HepG2 (cell line): ENCODE measurements around the gene OR7G3. TPM values are rescaled to one million over a fixed set of nuclear protein-coding genes. Genes with fewer than 3 reads are reported as not detected.

ENCODE experiments used
- ATAC-seq: fragments of 200-7000 bp; cut with Tn5 transposase; 3 replicates; pipeline ENCODE4 v1.9.1; 2020; ENCODE audit warnings: mild to moderate bottlenecking, moderate library complexity
- BruUV-seq: library from RNA; stranded (reverse); fragments of 400-500 nt; replicated peaks from 2 replicates; lab custom pipeline; 2021; lab: Mats Ljungman, UMichigan
- CTCF ChIA-PET: fragments of 300-600 bp; formaldehyde crosslinking; extraction: SDS; loops from one replicate; lab custom pipeline; 2021; ENCODE audit warnings: low total read pairs, inconsistent platforms, low intra/inter-chr PET ratio; lab: Yijun Ruan, JAX
- POLR2A ChIA-PET: fragments of 350-600 bp; sonication (Branson Sonifier 250); formaldehyde crosslinking; loops from one replicate; lab custom pipeline; 2020; ENCODE audit warnings: antibody characterized with exemption, inconsistent platforms; lab: Yijun Ruan, JAX
- DNase-seq: peaks from one replicate; pipeline ENCODE4 v3.0.0-alpha.2; 2015; ENCODE audit warnings: low spot score
- FAIRE-seq: peaks from 3 replicates; lab custom pipeline; 2011; peaks lifted over from hg19 to GRCh38; lab: Jason Lieb, UNC
- H2AFZ ChIP-seq: one replicate; pipeline ENCODE4 v1.6.1; 2011; ENCODE audit warnings: low read length, inconsistent platforms
- H3K27ac ChIP-seq: fragments of 300-600 bp; 3 replicates; pipeline ENCODE4 v1.8.0; 2011; ENCODE audit warnings: mixed run types, mild to moderate bottlenecking, mixed read lengths, low read length, inconsistent platforms; ENCODE audit not compliant: insufficient read depth; ENCODE audit errors: extremely low read length
- H3K27me3 ChIP-seq, 2 experiments: fragments of 200-600 bp in 1 of 2; 2 replicates in 1 of 2; 3 replicates in 1 of 2; pipeline versions ENCODE4 v1.6.0 to v1.8.0; 2011; ENCODE audit warnings: low read length in 2 of 2, mild to moderate bottlenecking in 2 of 2, moderate library complexity in 2 of 2, inconsistent platforms in 1 of 2; ENCODE audit not compliant: insufficient read depth in 2 of 2, control insufficient read depth in 1 of 2
- H3K36me3 ChIP-seq, 2 experiments: fragments of 200-600 bp in 1 of 2; replicated peaks in 1 of 2; 2 replicates in 1 of 2; 3 replicates in 1 of 2; pipeline versions ENCODE4 v1.5.1 to v1.8.0; 2011; ENCODE audit warnings: low read length in 2 of 2, inconsistent platforms in 1 of 2; ENCODE audit not compliant: insufficient read depth in 2 of 2, control insufficient read depth in 1 of 2
- H3K4me1 ChIP-seq: 2 replicates; pipeline ENCODE4 v1.5.1; 2012; ENCODE audit warnings: low read length, inconsistent platforms; ENCODE audit not compliant: insufficient read depth
- H3K4me2 ChIP-seq: 2 replicates; pipeline ENCODE4 v1.6.0; 2011; ENCODE audit warnings: low read depth, low read length, inconsistent platforms
- H3K4me3 ChIP-seq, 3 experiments: fragments of 200-600 bp in 1 of 3; sonication (generic), shearing (Covaris generic) in 1 of 3; replicated peaks in 1 of 3; 2 replicates each; pipeline ENCODE4 v1.5.1; 2011 to 2016; ENCODE audit warnings: low read length in 3 of 3, inconsistent platforms in 2 of 3, low read depth in 2 of 3, mild to moderate bottlenecking in 2 of 3, control low read depth in 1 of 3, mixed read lengths in 1 of 3; ENCODE audit not compliant: insufficient read depth in 1 of 3
- H3K79me2 ChIP-seq: one replicate; pipeline ENCODE4 v1.6.1; 2011; ENCODE audit warnings: low read length, inconsistent platforms; ENCODE audit not compliant: insufficient read depth
- H3K9ac ChIP-seq: 2 replicates; pipeline ENCODE4 v1.6.0; 2011; ENCODE audit warnings: mild to moderate bottlenecking, low read depth, low read length, inconsistent platforms; ENCODE audit not compliant: insufficient read depth
- H3K9me3 ChIP-seq: 2 replicates; pipeline ENCODE4 v1.5.1; 2012; ENCODE audit warnings: mild to moderate bottlenecking, low read length
- H4K20me1 ChIP-seq: 2 replicates; pipeline ENCODE4 v1.6.0; 2011; ENCODE audit warnings: inconsistent platforms, mild to moderate bottlenecking, low read length, moderate library complexity; ENCODE audit not compliant: insufficient read depth
- ATRX ChIP-seq: sonication (generic); formaldehyde crosslinking; IDR thresholded peaks from 2 replicates; pipeline ENCODE4 v1.4.0; 2020; ENCODE audit warnings: missing genetic modification reagents, borderline replicate concordance
- CENPX ChIP-seq: sonication (generic); formaldehyde crosslinking; IDR thresholded peaks from 2 replicates; pipeline ENCODE4 v1.9.0; 2021; ENCODE audit warnings: mild to moderate bottlenecking, missing genetic modification reagents, moderate library complexity
- E2F1 ChIP-seq: sonication (generic); formaldehyde crosslinking; IDR thresholded peaks from 2 replicates; pipeline ENCODE4 v1.5.0; 2020; ENCODE audit warnings: missing genetic modification reagents
- EP300 ChIP-seq, 3 experiments: sonication (generic) in 1 of 3; formaldehyde crosslinking in 1 of 3; IDR thresholded peaks; 2 replicates each; pipeline versions ENCODE4 v1.5.1 to v1.6.1; 2011 to 2020; ENCODE audit warnings: low read depth in 2 of 3, low read length in 2 of 3, borderline replicate concordance in 1 of 3, improper control_type of control experiment in 1 of 3, mild to moderate bottlenecking in 1 of 3, missing genetic modification reagents in 1 of 3, moderate library complexity in 1 of 3
- FIP1L1 ChIP-seq: fragments of 200-400 bp; formaldehyde crosslinking; IDR thresholded peaks from 2 replicates; pipeline ENCODE4 v1.6.1; 2018; ENCODE audit warnings: low read depth, mild to moderate bottlenecking, low read length, moderate library complexity, borderline replicate concordance; ENCODE audit not compliant: insufficient read depth
- HMGXB4 ChIP-seq, 2 experiments: sonication (generic) in 1 of 2; formaldehyde crosslinking in 1 of 2; IDR thresholded peaks; 2 replicates each; pipeline versions ENCODE4 v1.4.0 to v1.6.1; 2018 to 2020; ENCODE audit warnings: missing genetic modification reagents in 2 of 2, borderline replicate concordance in 1 of 2, low read depth in 1 of 2, mild to moderate bottlenecking in 1 of 2, missing biosample characterization in 1 of 2
- NR2F2 ChIP-seq: IDR thresholded peaks from 2 replicates; pipeline ENCODE4 v1.6.1; 2012; ENCODE audit warnings: low read depth, inconsistent platforms, borderline replicate concordance
- RBM22 ChIP-seq: fragments of 200-400 bp; formaldehyde crosslinking; optimal IDR thresholded peaks from 2 replicates; pipeline ENCODE3; 2017; ENCODE audit warnings: mild to moderate bottlenecking, low read length, moderate library complexity
- RORA ChIP-seq: sonication (generic); formaldehyde crosslinking; IDR thresholded peaks from 2 replicates; pipeline ENCODE4 v1.5.0; 2020; ENCODE audit warnings: mild to moderate bottlenecking, missing genetic modification reagents, moderate library complexity
- ZNF225 ChIP-seq: sonication (generic); formaldehyde crosslinking; IDR thresholded peaks from 2 replicates; pipeline ENCODE4 v1.4.0; 2020; ENCODE audit warnings: mild to moderate bottlenecking, missing genetic modification reagents
- ZNF629 ChIP-seq: sonication (generic); formaldehyde crosslinking; conservative IDR thresholded peaks from 2 replicates; pipeline ENCODE4 v1.5.0; 2020; ENCODE audit warnings: missing genetic modification reagents
- ZNF772 ChIP-seq: sonication (generic); formaldehyde crosslinking; IDR thresholded peaks from 2 replicates; pipeline ENCODE4 v1.5.0; 2020; ENCODE audit warnings: mild to moderate bottlenecking, missing genetic modification reagents
- WGBS: methylation state at CpG from one replicate; pipeline ENCODE4 v1.1.6; 2017; ENCODE audit warnings: low lambda C conversion rate; 5-methylcytosine and 5-hydroxymethylcytosine counted together
- in situ Hi-C: cut with HindIII; loops from 2 replicates; pipeline ENCODE4 v1.10.0; 2017; ENCODE audit warnings: low pct_unique_long_range_greater_than_20kb; ENCODE audit not compliant: extremely low pct_ligation_motif_present
- intact Hi-C: fragments of 100-400 bp; cut with micrococcal nuclease; formaldehyde crosslinking; loops from one replicate; pipeline ENCODE4 v1.10.0; 2022; ENCODE audit not compliant: unreplicated experiment
- polyA plus RNA-seq, 8 experiments: library from polyadenylated mRNA; depleted of rRNA in 3 of 8; stranded (reverse) in 7 of 8; unstranded in 1 of 8; fragments of >200 nt; fragmentation: Illumina TruSeq in 4 of 8; extraction: Trizol in 4 of 8; gene quantifications; 2 replicates each; pipeline versions ENCODE4 v1.2.1 to v1.2.3, GENCODE V29; 2011 to 2016; ENCODE audit warnings: low read depth in 4 of 8, missing spikeins in 1 of 8, mixed read lengths in 1 of 8; ENCODE audit not compliant: insufficient read depth in 1 of 8
- total RNA-seq, 5 experiments: library from RNA; depleted of rRNA; stranded (reverse); fragments of >200 nt; fragmentation: Illumina TruSeq; extraction: Trizol; gene quantifications; 2 replicates each; pipeline ENCODE4 v1.2.3, GENCODE V29; 2016; ENCODE audit warnings: low read depth in 1 of 5
- TF ChIP-seq, protein P1 (sequence below): sonication (generic); formaldehyde crosslinking; IDR thresholded peaks from 2 replicates; pipeline ENCODE4 v1.5.0; 2020; ENCODE audit warnings: mild to moderate bottlenecking, missing genetic modification reagents

Gene OR7G3
- total and polyA plus RNA-seq, 2 of the 13 experiments (the other 11 are each of a cell fraction or from before 2014, with no cell fraction given), result not detected

DNA sequence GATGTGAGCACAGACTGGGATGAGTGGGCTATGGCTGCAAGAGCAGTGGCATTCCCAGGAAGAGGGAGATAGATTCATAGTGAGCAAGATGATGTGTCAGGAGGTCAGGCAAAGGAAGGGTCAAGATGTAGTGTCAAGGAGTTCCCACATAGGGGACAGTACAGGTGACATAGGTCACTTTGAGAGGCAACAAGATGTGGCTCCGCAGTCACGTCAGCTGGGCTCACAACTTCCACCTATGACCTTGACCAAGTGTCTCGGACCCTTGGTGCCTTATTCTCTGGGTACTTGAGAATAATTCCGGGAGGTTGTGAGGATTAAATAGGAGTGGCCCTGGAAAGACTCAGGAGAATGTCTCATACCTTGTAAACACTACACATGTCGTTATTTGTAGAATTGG is 23.9 kb upstream of the OR7G3 start:
- Histone ChIP-seq H3K79me2 (peaks cover 91% of the 10 kb centered on the region), H3K9ac (no peak overlapping the region), H2AFZ (no peak overlapping the region), H3K4me1 (no peaks in the 10 kb centered on the region), H3K36me3 (peaks cover 13 to 54% of the 10 kb centered on the region in 2 experiments), H3K4me3 (no peak overlapping the region), H4K20me1 (peaks cover 14% of the 10 kb centered on the region; the same call in 1 of the 2 replicates), H3K4me2 (no peak overlapping the region), H3K27me3 (no peaks in the 10 kb centered on the region), H3K27ac (no peak overlapping the region), H3K9me3 (peaks cover 45% of the 10 kb centered on the region)
- ATAC-seq (no peak), DNase-seq (no peak), FAIRE-seq (no peak)
- ChIA-PET CTCF (no interaction called here), POLR2A (no interaction called here)
- TF ChIP-seq RBM22, result peak; percentile 59
- TF ChIP-seq EP300 (IDR thresholded peaks at IDR 0.05; ENCODE audit: low read depth in 2 of 2, low read length in 2 of 2), result no peak
- TF ChIP-seq EP300 (CRISPR knock-in tag; IDR thresholded peaks at IDR 0.05; ENCODE audit: borderline replicate concordance), result no peak
- in situ Hi-C loops (no loop called here), intact Hi-C loops (no loop called here)
- BruUV-seq, result no TSS peak
- 100% methylated on average over 5 of the region's 5 CpGs for WGBS

DNA sequence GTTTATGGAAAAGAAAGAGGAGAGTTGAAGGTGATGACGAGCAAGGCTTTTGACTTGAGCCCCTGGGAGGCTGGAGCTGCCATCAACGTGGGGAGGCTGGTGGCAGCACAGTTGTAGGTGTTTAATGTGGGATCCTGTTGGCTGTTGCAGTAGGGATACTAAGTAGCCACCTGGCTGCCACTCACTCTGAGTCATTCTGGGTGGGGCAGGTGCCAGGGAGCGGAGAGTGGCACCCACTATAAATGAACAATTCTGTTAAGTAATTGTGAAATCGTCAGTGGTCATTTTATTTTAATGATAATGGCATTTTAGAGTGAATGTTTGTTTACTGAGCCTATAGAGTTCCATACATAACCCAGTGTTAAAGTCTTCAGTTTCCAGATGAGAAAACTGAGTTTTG is 23.2 kb upstream of the OR7G3 start:
- WGBS, result 96% methylated on average over 4 of the region's 4 CpGs
- Histone ChIP-seq H3K79me2 (peaks cover 92% of the 10 kb centered on the region), H3K4me1 (no peaks in the 10 kb centered on the region), H3K27me3 (no peaks in the 10 kb centered on the region), H3K27ac (no peak overlapping the region), H3K4me3 (no peak overlapping the region), H3K36me3 (peaks cover 9 to 52% of the 10 kb centered on the region in 2 experiments), H3K9me3 (peaks cover 46% of the 10 kb centered on the region), H3K9ac (no peak overlapping the region), H3K4me2 (no peak overlapping the region), H4K20me1 (peaks cover 12% of the 10 kb centered on the region; the same call in 1 of the 2 replicates), H2AFZ (no peak overlapping the region)
- ChIA-PET POLR2A (no interaction called here), CTCF (no interaction called here)
- no TSS peak for BruUV-seq
- no peak for FAIRE-seq
- no peak for DNase-seq
- intact Hi-C loops, result no loop called here
- in situ Hi-C loops, result loop anchor here (25.0 kb wide), 1 partner anchor 637 kb away; no protein-coding TSS in a partner anchor
- ATAC-seq, result no peak
- TF ChIP-seq ZNF225 (CRISPR knock-in tag) (no peak), FIP1L1 (no peak), ATRX (no peak), CENPX (no peak), HMGXB4 (CRISPR knock-in tag; IDR thresholded peaks at IDR 0.05; ENCODE audit: borderline replicate concordance in 1 of 2, low read depth in 1 of 2) (no peak), ZNF772 (no peak), ZNF629 (no peak), E2F1 (CRISPR knock-in tag) (no peak), RORA (CRISPR knock-in tag) (no peak), NR2F2 (no peak)
- TF ChIP-seq, protein P1, sequence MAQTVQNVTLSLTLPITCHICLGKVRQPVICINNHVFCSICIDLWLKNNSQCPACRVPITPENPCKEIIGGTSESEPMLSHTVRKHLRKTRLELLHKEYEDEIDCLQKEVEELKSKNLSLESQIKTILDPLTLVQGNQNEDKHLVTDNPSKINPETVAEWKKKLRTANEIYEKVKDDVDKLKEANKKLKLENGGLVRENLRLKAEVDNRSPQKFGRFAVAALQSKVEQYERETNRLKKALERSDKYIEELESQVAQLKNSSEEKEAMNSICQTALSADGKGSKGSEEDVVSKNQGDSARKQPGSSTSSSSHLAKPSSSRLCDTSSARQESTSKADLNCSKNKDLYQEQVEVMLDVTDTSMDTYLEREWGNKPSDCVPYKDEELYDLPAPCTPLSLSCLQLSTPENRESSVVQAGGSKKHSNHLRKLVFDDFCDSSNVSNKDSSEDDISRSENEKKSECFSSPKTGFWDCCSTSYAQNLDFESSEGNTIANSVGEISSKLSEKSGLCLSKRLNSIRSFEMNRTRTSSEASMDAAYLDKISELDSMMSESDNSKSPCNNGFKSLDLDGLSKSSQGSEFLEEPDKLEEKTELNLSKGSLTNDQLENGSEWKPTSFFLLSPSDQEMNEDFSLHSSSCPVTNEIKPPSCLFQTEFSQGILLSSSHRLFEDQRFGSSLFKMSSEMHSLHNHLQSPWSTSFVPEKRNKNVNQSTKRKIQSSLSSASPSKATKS, result no peak
